ENCODE results near the gene PCDHGA3.
"Not testable (repeated sequence)": the region's sequence is repeated elsewhere in the genome, so short reads cannot be mapped to it uniquely, and the experiment has no call there.

Gene PCDHGA3

DNA sequence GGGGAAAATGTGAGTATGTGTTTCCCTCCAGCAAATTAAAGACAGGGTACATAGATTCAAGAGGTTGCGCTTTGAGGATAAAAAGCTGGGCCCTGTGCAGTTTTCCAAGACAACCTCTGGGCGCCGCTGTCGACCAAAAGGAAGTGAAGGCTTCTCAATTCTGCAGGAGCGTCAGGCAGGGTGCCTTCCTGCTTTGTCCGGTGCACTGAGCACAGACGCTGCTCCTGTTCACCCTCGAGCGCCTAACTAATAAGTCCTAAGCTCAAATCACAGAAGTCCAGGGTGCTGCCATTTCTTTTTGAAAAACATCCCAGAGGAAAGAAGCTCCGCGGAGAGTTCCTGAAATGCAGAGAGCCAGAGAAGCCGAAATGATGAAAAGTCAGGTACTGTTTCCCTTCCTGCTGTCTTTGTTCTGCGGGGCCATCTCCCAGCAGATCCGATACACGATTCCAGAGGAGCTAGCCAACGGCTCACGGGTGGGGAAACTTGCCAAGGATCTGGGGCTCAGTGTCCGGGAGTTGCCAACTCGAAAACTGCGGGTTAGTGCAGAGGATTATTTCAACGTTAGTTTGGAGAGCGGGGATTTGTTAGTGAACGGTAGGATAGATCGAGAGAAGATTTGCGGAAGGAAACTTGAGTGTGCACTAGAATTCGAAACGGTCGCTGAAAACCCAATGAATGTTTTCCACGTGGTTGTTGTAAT, 6.4 kb downstream of the PCDHGA3 start, which contains the start of gene PCDHGB1:
TSS of gene PCDHGB1 (plus strand) at position 183 of the 703 bp plus-strand sequence. CDS start at position 345, 162 bp downstream.
- DNase-seq: no peak

DNA sequence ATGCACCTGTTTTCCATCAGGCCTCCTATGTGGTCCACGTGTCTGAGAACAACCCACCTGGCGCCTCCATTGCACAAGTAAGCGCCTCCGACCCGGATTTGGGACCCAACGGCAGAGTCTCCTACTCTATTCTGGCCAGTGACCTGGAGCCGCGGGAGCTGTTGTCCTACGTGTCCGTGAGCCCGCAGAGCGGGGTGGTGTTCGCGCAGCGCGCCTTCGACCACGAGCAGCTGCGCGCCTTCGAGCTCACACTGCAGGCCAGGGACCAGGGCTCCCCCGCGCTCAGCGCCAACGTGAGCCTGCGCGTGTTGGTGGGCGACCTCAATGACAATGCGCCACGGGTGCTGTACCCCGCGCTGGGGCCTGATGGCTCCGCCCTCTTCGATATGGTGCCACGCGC, 8.0 kb downstream of the PCDHGA3 start:
- no peak for DNase-seq

DNA sequence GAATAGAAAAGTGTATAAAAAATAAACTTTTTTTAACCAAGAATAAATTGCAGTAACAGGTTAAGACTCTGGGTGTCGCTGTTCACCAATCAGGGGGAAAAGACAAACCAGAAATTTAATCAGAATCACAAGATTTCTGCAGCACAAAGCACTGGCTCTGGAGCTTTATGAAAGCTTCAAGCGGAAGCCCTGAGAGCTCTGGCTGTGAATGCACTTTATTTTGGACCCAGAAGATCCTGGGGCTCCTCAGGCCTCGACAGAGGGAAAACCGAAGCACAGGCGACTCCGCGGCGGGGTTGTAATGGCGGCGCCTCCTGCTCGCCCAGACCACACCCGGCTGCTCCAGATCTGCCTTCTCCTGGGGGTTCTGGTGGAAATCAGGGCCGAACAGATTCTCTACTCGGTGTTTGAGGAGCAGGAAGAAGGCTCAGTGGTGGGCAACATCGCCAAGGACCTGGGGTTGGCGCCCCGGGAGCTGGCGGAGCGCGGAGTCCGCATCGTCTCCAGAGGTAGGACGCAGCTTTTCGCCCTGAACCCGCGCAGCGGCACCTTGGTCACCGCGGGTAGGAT, 11.4 kb downstream of the PCDHGA3 start, which contains the start of gene PCDHGA4:
TSS of gene PCDHGA4 (plus strand) at position 122 of the 570 bp plus-strand sequence. CDS start at position 209, 87 bp downstream.
- no peak for DNase-seq

DNA sequence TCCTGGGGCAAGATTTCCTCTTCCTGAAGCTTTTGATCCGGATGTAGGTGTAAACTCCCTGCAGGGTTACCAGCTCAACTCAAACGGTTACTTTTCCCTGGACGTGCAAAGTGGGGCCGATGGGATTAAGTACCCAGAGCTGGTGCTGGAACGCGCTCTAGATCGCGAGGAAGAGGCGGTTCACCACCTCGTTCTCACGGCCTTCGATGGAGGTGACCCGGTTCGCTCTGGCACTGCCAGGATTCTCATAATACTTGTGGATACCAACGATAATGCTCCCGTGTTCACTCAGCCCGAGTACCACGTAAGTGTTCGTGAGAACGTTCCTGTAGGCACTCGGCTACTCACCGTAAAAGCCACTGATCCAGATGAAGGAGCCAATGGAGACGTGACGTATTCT, 12.0 kb downstream of the PCDHGA3 start:
- DNase-seq: no peak

DNA sequence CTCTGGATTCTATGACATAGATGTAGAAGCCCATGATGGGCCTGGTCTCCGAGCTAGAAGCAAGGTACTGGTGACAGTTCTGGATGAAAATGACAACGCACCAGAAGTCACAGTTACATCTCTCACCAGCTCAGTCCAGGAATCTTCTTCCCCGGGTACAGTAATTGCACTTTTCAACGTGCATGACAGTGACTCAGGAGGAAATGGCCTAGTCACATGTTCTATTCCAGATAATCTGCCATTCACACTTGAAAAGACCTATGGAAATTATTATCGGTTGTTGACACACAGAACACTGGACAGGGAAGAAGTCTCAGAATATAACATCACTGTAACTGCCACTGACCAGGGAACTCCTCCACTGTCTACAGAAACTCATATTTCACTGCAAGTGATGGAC, 12.5 kb downstream of the PCDHGA3 start:
- no peak for DNase-seq

DNA sequence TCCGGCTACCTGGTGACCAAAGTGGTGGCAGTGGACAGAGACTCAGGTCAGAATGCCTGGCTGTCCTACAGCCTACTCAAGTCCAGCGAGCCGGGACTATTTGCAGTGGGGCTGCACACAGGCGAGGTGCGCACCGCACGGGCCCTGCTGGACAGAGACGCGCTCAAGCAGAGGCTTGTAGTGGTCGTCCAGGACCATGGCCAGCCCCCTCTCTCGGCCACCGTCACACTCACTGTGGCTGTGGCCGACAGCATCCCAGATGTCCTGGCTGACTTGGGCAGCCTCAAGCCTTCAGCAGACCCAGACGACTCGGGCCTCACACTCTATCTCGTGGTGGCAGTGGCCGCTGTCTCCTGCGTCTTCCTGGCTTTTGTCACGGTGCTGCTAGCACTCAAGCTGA, 13.3 kb downstream of the PCDHGA3 start:
- no peak for DNase-seq

DNA sequence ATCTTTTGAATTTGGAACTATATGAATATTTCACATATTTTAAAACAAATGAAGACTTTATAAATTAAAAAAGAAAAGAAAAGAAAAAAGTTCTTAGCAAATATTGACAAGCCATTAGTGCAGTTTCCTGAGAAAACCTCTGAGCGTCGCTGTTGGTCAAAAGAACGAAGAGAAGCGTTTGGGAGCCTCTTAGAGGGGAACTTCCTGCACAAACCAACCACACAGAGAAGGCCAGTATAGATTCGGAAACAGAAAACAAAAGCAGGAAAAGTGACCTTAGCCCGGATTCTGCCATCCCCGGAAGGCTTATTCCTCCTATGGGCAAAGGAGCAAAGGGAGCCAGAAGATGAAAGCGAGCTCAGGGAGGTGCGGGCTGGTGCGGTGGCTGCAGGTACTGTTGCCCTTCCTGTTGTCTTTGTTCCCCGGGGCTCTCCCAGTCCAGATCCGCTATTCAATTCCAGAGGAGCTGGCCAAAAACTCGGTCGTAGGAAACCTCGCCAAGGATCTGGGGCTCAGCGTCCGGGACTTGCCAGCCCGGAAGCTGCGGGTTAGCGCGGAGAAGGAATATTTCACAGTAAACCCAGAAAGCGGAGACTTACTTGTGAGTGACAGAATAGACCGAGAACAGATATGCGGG, 16.3 kb downstream of the PCDHGA3 start, which contains the start of gene PCDHGB2:
TSS of gene PCDHGB2 (plus strand) at position 205 of the 637 bp plus-strand sequence. CDS start at position 347, 142 bp downstream.
- no peak for DNase-seq

DNA sequence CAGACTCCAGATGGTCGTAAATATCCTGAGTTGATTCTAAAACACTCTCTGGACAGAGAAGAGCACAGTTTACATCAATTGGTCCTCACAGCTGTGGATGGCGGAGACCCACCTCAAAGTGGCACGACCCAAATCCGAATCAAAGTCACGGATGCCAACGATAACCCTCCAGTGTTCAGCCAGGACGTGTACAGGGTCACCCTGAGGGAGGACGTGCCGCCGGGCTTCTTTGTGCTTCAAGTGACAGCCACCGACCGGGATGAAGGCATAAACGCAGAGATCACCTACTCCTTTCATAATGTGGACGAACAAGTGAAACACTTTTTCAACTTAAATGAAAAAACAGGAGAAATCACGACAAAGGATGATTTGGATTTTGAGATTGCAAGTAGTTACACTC, 17.1 kb downstream of the PCDHGA3 start:
- no peak for DNase-seq

DNA sequence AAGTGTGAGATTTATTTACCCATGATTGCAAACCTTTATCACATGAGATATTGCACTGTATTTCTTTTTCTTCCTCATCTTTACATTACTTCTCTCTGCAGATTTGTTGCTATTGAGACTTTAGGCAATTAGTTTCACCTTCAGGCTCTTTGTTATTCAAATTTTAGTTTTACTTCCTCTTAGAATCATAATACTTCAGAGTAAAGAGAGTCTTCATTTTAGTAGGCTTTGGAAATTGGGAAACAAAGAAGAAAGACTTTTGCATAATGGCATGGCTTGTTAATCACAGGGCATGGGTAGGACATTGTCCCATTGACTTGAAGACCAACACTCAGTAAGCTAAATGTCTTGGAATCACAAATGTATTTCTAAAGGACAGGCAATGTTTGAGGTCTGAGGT, 19.1 kb downstream of the PCDHGA3 start:
- no peak for DNase-seq

DNA sequence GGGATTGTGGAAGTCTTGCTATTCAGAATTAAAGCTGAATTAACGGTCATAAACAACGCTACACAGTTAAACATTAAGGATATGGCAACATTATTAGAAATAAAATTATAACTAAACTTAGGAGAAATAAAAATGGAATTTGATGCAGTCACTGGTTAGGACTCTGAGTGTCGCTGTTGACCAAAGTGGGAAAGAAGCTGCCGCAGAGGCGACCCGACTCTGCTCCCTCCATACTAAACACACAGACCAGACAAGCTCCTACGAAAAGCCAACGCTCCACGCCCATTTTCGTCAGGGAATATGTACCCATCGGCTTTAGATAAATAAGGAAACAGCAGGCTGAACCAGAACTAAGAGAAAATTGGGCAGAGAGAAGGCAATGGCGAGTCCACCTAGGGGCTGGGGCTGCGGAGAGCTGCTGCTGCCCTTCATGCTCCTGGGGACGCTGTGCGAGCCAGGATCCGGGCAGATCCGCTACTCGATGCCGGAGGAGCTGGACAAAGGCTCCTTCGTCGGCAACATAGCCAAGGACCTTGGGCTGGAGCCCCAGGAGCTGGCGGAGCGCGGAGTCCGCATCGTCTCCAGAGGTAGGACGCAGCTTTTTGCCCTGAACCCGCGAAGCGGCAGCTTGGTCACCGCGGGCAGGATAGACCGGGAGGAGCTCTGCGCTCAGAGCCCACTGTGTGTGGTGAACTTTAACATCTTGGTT, 20.5 kb downstream of the PCDHGA3 start, which contains the start of gene PCDHGA5:
TSS of gene PCDHGA5 (plus strand) at position 211 of the 709 bp plus-strand sequence. CDS start at position 380, 169 bp downstream.
- no peak for DNase-seq

DNA sequence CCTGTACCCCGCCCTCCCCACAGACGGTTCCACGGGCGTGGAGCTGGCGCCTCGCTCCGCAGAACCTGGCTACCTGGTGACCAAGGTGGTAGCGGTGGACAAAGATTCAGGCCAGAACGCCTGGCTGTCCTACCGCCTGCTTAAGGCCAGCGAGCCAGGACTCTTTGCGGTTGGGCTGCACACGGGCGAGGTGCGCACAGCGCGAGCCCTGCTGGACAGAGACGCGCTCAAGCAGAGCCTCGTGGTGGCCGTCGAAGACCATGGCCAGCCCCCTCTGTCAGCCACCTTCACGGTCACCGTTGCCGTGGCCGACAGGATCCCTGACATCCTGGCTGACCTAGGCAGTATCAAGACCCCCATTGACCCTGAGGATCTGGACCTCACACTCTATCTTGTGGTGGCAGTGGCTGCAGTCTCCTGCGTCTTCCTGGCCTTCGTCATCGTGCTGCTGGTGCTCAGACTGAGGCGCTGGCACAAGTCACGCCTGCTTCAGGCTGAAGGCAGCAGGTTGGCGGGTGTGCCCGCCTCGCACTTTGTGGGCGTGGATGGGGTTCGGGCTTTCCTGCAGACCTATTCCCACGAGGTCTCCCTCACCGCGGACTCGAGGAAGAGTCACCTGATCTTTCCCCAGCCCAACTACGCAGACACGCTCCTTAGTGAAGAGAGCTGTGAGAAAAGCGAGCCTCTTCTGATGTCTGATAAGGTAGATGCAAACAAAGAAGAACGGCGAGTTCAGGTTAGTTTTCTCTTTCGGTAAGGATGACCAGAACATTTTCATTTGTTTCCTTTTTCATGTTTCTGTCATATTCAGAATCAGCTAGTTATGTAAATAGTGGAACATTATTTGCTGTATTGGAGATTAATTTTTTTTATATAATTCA, 22.6 kb downstream of the PCDHGA3 start:
- no peak for DNase-seq

DNA sequence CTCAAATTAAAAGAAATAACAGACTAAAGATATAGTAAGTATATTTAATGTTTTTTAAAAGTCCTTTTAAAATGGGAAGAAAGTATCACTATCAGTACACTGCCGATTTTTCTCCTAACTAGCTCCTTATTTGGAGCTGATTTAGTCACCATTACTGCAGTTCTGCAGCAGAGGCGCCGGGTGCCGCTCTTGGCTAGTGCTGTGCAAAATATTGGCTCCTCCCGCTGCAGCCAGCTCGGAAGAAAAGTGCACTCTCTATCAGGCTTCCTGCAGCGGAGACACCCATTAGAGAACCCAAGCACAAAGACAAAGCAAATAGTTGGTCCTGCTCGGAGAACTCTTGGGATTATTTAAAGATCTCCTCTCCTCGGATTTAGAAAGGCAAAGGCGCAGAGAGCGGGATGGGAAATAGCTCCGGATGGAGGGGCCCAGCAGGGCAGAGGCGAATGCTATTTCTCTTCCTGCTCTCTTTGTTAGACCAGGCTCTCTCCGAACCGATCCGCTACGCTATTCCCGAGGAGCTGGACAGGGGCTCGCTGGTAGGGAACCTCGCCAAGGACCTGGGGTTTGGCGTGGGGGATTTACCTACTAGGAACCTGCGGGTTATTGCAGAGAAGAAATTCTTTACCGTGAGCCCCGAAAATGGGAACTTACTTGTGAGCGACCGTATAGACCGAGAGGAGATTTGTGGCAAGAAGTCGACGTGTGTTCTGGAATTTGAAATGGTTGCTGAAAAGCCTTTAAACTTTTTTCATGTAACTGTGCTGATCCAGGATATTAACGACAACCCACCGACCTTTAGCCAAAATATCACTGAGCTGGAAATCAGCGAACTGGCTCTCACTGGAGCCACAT, 26.6 kb downstream of the PCDHGA3 start, which contains the start of gene PCDHGB3:
TSS of gene PCDHGB3 (plus strand) at position 249 of the 855 bp plus-strand sequence. CDS start at position 402, 153 bp downstream.
- no peak for DNase-seq

DNA sequence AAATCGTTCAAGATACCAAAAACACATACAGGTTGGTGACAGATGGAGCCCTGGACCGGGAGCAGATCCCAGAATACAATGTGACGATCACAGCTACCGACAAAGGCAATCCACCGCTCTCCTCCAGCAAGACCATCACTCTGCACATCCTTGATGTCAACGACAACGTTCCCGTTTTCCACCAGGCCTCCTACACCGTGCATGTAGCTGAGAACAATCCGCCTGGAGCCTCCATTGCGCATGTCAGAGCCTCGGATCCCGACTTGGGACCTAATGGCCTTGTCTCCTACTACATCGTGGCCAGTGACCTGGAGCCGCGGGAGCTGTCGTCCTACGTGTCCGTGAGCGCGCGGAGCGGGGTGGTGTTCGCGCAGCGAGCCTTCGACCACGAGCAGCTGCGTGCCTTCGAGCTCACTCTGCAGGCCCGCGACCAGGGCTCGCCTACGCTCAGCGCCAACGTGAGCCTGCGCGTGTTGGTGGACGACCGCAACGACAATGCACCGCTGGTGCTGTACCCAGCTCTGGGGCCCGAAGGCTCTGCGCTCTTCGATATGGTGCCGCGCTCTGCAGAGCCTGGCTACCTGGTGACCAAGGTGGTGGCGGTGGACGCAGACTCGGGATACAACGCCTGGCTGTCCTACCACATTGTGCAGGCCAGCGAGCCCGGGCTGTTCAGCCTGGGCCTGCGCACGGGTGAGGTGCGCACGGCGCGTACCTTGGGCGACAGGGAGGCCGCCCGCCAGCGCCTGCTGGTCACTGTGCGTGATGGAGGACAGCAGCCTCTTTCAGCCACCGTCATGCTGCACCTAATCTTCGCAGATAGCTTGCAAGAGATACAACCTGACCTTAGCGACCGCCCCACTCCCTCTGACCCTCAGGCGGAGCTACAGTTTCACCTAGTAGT, 28.2 kb downstream of the PCDHGA3 start:
- no peak for DNase-seq

DNA sequence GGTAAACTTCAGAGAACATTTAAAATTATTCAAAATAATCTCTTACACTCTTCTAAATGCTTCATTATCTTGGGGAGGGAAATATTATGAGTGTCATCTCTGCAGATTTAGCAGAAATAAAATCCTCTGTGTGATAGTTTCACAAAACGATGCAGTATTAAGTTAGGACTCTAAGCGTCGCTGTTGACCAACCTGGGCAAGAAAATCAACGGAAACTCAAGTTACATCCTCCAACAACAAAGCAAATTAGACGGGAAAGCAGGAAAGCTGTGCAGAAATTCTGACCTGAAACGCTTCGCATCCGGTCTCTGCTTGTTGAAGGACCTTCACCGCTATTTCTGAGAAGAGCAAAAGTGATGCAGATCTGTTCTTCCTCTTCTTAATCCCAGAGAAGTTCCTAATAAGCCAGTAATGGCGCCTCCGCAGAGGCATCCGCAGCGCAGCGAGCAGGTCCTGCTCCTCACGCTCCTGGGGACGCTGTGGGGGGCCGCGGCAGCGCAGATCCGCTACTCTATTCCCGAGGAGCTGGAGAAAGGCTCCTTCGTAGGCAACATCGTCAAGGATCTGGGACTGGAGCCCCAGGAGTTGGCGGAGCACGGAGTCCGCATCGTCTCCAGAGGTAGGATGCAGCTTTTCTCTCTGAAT, 30.2 kb downstream of the PCDHGA3 start, which contains the start of gene PCDHGA6:
TSS of gene PCDHGA6 (plus strand) at position 219 of the 645 bp plus-strand sequence. CDS start at position 412, 193 bp downstream.
- DNase-seq: no peak

DNA sequence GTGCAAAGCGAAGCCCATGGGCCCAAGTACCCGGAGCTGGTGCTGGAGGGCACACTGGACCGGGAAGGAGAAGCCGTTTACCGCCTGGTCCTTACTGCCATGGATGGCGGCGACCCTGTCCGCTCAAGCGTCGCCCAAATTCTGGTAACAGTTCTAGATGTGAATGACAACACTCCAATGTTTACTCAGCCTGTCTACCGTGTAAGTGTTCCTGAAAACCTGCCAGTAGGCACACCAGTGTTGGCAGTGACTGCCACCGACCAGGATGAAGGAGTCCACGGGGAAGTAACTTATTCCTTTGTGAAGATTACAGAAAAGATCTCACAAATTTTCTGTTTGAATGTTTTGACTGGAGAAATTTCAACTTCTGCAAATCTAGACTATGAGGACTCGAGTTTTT, 31.0 kb downstream of the PCDHGA3 start:
- no peak for DNase-seq

DNA sequence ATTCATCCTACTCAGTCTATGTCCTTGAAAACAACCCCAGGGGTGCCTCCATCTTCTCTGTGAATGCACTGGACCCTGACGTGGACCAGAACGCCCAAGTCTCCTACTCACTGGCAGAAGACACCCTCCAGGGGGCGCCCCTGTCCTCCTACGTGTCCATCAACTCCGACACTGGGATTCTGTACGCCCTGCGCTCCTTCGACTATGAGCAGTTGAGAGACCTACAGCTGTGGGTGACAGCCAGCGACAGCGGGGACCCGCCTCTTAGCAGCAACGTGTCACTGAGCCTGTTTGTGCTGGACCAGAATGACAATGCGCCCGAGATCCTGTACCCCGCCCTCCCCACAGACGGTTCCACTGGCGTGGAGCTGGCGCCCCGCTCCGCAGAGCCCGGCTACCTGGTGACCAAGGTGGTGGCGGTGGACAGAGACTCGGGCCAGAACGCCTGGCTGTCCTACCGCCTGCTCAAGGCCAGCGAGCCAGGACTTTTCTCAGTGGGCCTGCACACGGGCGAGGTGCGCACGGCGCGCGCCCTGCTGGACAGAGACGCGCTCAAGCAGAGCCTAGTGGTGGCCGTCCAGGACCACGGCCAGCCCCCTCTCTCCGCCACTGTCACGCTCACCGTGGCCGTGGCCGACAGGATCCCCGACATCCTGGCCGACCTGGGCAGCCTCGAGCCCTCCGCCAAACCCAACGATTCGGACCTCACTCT, 32.0 kb downstream of the PCDHGA3 start:
- not testable (repeated sequence) for DNase-seq

DNA sequence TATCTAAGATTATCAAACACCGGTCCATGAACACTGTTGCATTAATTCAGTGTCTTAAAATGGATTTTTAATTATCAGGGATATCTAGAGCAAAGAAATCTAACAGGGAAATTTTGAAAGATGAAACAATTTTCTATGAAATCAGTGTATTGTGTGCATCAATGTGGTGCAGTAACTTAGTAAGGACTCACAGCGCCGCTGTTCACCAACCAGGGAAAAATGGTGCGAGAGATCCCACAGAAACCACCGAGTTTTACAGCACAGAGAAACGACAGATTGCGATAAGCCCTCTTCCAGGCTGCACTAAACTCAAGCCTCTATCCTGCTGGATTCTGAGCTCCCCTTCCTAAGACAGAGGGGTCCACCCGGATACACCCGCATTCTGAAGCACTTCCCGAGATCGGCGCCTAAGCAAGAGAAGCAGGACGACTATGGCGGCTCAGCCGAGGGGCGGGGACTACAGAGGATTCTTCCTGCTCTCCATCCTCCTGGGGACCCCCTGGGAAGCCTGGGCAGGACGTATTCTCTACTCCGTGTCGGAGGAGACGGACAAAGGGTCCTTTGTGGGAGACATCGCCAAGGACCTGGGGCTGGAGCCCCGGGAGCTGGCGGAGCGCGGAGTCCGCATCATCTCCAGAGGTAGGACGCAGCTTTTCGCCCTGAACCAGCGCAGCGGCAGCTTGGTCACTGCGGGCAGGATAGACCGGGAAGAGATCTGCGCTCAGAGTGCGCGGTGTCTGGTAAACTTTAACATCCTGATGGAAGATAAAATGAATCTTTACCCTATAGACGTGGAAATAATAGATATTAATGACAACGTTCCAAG, 39.1 kb downstream of the PCDHGA3 start, which contains the start of gene PCDHGA7:
TSS of gene PCDHGA7 (plus strand) at position 274 of the 826 bp plus-strand sequence. CDS start at position 432, 158 bp downstream.
- no peak for DNase-seq

Measured in DMS79 treated with DMSO at 0.1 percent for 48 hours (cell line).